ENCODE measurements around the gene TRAPPC2B. TPM values are rescaled to one million over a fixed set of nuclear protein-coding genes. Genes with fewer than 3 reads are reported as not detected.

The TRAPPC2B gene
- total and polyA plus RNA-seq, 2 of the 13 experiments (the other 11 are each of a cell fraction or from before 2014, with no cell fraction given): 13.3 to 17.7 TPM

GRCh38 chr19:57389730-57390598, 26.6 kb downstream of the TRAPPC2B start, which contains the start of gene ZNF548 (continued):
- TF ChIP-seq BCL6 (CRISPR knock-in tag; IDR thresholded peaks at IDR 0.05) (0 out of 2 replicates have a peak, but pooled peaks have one; percentile 16), EED (CRISPR knock-in tag; IDR thresholded peaks at IDR 0.05) (no peak), ATF1 (CRISPR knock-in tag; IDR thresholded peaks at IDR 0.05) (peak; percentile 95), SIN3A (IDR thresholded peaks at IDR 0.05; ENCODE audit: borderline replicate concordance, low read depth, low read length) (peak; percentile 76), NFYC (CRISPR knock-in tag; IDR thresholded peaks at IDR 0.05) (peak; percentile 95), JARID2 (CRISPR knock-in tag; IDR thresholded peaks at IDR 0.05; ENCODE audit: insufficient replicate concordance) (no peak), ZNF256 (CRISPR knock-in tag; conservative IDR thresholded peaks at IDR 0.05) (no peak), HNRNPK (IDR thresholded peaks at IDR 0.05; ENCODE audit: low read depth, low read length, poor library complexity, severe bottlenecking) (no peak), SCMH1 (CRISPR knock-in tag; IDR thresholded peaks at IDR 0.05; ENCODE audit: borderline replicate concordance) (no peak), ZNF17 (CRISPR knock-in tag; IDR thresholded peaks at IDR 0.05) (no peak), PITX1 (CRISPR knock-in tag; IDR thresholded peaks at IDR 0.05) (no peak; the same call in 1 of the 2 replicates), RARG (CRISPR knock-in tag; IDR thresholded peaks at IDR 0.05; ENCODE audit: low read depth) (no peak), ZNF136 (CRISPR knock-in tag; IDR thresholded peaks at IDR 0.05; ENCODE audit: low read depth) (no peak), FOSL2 (CRISPR knock-in tag; IDR thresholded peaks at IDR 0.05) (peak; percentile 78), RORA (CRISPR knock-in tag; IDR thresholded peaks at IDR 0.05) (no peak), ZNF883 (CRISPR knock-in tag; IDR thresholded peaks at IDR 0.05; ENCODE audit: not compliant biosample characterization) (no peak), ZNF747 (CRISPR knock-in tag; IDR thresholded peaks at IDR 0.05; ENCODE audit: borderline replicate concordance) (no peak), ZMAT3 (CRISPR knock-in tag; conservative IDR thresholded peaks at IDR 0.05) (no peak; the same call in 1 of the 2 replicates), ZNF777 (CRISPR knock-in tag; IDR thresholded peaks at IDR 0.05) (no peak), NFYB (CRISPR knock-in tag; IDR thresholded peaks at IDR 0.05) (peak; percentile 92), ZNF263 (CRISPR knock-in tag; IDR thresholded peaks at IDR 0.05) (no peak)
- TF ChIP-seq, protein P1, sequence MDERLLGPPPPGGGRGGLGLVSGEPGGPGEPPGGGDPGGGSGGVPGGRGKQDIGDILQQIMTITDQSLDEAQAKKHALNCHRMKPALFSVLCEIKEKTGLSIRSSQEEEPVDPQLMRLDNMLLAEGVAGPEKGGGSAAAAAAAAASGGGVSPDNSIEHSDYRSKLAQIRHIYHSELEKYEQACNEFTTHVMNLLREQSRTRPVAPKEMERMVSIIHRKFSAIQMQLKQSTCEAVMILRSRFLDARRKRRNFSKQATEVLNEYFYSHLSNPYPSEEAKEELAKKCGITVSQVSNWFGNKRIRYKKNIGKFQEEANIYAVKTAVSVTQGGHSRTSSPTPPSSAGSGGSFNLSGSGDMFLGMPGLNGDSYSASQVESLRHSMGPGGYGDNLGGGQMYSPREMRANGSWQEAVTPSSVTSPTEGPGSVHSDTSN (CRISPR knock-in tag; IDR thresholded peaks at IDR 0.05): 0 out of 2 replicates have a peak, but pooled peaks have one; percentile 20
- TF ChIP-seq, protein P2, sequence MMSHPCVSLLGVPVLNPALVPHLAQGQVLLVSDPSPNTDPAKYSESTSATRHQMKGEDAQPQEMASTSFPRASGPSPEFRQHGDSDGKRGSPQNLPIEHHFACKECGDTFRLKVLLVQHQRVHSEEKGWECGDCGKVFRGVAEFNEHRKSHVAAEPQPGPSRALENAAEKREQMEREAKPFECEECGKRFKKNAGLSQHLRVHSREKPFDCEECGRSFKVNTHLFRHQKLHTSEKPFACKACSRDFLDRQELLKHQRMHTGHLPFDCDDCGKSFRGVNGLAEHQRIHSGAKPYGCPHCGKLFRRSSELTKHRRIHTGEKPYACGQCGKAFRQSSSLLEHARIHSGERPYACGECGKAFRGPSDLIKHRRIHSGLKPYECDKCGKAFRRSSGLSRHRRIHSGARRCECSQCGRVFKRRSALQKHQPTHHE (CRISPR knock-in tag; IDR thresholded peaks at IDR 0.05; ENCODE audit: borderline replicate concordance): peak; percentile 65; the same call in 1 of the 2 replicates
- TF ChIP-seq, protein P3, sequence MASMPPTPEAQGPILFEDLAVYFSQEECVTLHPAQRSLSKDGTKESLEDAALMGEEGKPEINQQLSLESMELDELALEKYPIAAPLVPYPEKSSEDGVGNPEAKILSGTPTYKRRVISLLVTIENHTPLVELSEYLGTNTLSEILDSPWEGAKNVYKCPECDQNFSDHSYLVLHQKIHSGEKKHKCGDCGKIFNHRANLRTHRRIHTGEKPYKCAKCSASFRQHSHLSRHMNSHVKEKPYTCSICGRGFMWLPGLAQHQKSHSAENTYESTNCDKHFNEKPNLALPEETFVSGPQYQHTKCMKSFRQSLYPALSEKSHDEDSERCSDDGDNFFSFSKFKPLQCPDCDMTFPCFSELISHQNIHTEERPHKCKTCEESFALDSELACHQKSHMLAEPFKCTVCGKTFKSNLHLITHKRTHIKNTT (CRISPR knock-in tag; IDR thresholded peaks at IDR 0.05): no peak
- TF ChIP-seq, protein P4, sequence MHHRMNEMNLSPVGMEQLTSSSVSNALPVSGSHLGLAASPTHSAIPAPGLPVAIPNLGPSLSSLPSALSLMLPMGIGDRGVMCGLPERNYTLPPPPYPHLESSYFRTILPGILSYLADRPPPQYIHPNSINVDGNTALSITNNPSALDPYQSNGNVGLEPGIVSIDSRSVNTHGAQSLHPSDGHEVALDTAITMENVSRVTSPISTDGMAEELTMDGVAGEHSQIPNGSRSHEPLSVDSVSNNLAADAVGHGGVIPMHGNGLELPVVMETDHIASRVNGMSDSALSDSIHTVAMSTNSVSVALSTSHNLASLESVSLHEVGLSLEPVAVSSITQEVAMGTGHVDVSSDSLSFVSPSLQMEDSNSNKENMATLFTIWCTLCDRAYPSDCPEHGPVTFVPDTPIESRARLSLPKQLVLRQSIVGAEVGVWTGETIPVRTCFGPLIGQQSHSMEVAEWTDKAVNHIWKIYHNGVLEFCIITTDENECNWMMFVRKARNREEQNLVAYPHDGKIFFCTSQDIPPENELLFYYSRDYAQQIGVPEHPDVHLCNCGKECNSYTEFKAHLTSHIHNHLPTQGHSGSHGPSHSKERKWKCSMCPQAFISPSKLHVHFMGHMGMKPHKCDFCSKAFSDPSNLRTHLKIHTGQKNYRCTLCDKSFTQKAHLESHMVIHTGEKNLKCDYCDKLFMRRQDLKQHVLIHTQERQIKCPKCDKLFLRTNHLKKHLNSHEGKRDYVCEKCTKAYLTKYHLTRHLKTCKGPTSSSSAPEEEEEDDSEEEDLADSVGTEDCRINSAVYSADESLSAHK (CRISPR knock-in tag; IDR thresholded peaks at IDR 0.05; ENCODE audit: borderline replicate concordance): no peak
